Bladder microvascular endothelial cell (primary cell): ENCODE results near the gene SELENOV. TPM values are rescaled to one million over a fixed set of nuclear protein-coding genes. Genes with fewer than 3 reads are reported as not detected.

ENCODE experiments used
- total RNA-seq: library from RNA; depleted of rRNA; stranded (reverse); fragments of >200 nt; gene quantifications from 2 replicates; pipeline ENCODE4 v1.2.3, GENCODE V29; 2014

Gene SELENOV
- total RNA-seq: not detected in 2 replicates

GRCh38 chr19:39514840-39515550, at the start of gene SELENOV:
Gene SELENOV (plus strand): TSS chr19:39515139. CDS start chr19:39515213, 74 bp downstream.

GRCh38 chr19:39480337-39481228, 34.4 kb upstream of the SELENOV start, which contains the start of gene TIMM50:
Gene TIMM50 (plus strand): TSS chr19:39480838. CDS start chr19:39480854, 16 bp downstream.

GRCh38 chr19:39498798-39499642, 15.9 kb upstream of the SELENOV start, which contains the start of gene DLL3:
Gene DLL3 (plus strand): TSS chr19:39498947. CDS start chr19:39498975, 28 bp downstream.

GRCh38 chr19:39532233-39533002, 17.5 kb downstream of the SELENOV start, which contains the start of gene EID2B:
Gene EID2B (minus strand): TSS chr19:39532852. CDS start chr19:39532802, 50 bp downstream.

GRCh38 chr19:39539518-39540332, 24.8 kb downstream of the SELENOV start, which contains the start of gene EID2:
Gene EID2 (minus strand): TSS chr19:39540161. CDS start chr19:39540079, 82 bp downstream.

Other genes with a start within 250 kb of the SELENOV start
- gene IFNL2, start 246.7 kb upstream of the SELENOV start, total RNA-seq: not detected in 2 replicates
- gene IFNL1, start 218.7 kb upstream of the SELENOV start, total RNA-seq: not detected in 2 replicates
- gene LRFN1, start 194.3 kb upstream of the SELENOV start, total RNA-seq: 0.32 and 0.88 TPM in 2 replicates
- 104 and 212 TPM in 2 replicates for gene GMFG, start 179.1 kb upstream of the SELENOV start, total RNA-seq
- 23.3 and 39.3 TPM in 2 replicates for gene SAMD4B, start 172.7 kb upstream of the SELENOV start, total RNA-seq
- gene PAF1, start 124.0 kb upstream of the SELENOV start, total RNA-seq: 31.6 and 34.5 TPM in 2 replicates
- gene MED29, start 123.8 kb upstream of the SELENOV start, total RNA-seq: 8.7 and 11.2 TPM in 2 replicates
- gene ZFP36, start 108.3 kb upstream of the SELENOV start, total RNA-seq: 0.49 and 1.9 TPM in 2 replicates
- gene PLEKHG2, start 102.5 kb upstream of the SELENOV start, total RNA-seq: 7.8 and 24.2 TPM in 2 replicates
- 29.8 and 80.1 TPM in 2 replicates for gene RPS16, start 79.2 kb upstream of the SELENOV start, total RNA-seq
- 39.0 and 72.6 TPM in 2 replicates for gene SUPT5H, start 69.6 kb upstream of the SELENOV start, total RNA-seq
- 49.1 and 62.5 TPM in 2 replicates for gene TIMM50, start 34.3 kb upstream of the SELENOV start, total RNA-seq
- gene DLL3, start 16.2 kb upstream of the SELENOV start, total RNA-seq: 0.19 and 0.32 TPM in 2 replicates
- 2.5 and 3.4 TPM in 2 replicates for gene EID2B, start 17.7 kb downstream of the SELENOV start, total RNA-seq
- gene EID2, start 25.0 kb downstream of the SELENOV start, total RNA-seq: 12.5 and 12.9 TPM in 2 replicates
- not detected in 2 replicates for gene LGALS13, start 87.4 kb downstream of the SELENOV start, total RNA-seq
- gene LGALS16, start 140.8 kb downstream of the SELENOV start, total RNA-seq: not detected in 2 replicates
- not detected in 2 replicates for gene LGALS14, start 189.3 kb downstream of the SELENOV start, total RNA-seq
- gene CLC, start 222.9 kb downstream of the SELENOV start, total RNA-seq: not detected in 2 replicates